Hepatocyte (in vitro differentiated cells): ENCODE measurements around the gene MNT.

Experiments
- CTCF ChIP-seq: fragments of 200-600 bp; sonication (generic); IDR thresholded peaks from 2 replicates; pipeline ENCODE4 v1.5.1; 2016; ENCODE audit warnings: antibody characterized with exemption, mild to moderate bottlenecking; ENCODE audit not compliant: poor library complexity
- EZH2 ChIP-seq: fragments of 200-600 bp; sonication (generic); IDR thresholded peaks from 2 replicates; pipeline ENCODE4 v1.6.1; 2016; ENCODE audit warnings: antibody characterized with exemption, mild to moderate bottlenecking, borderline replicate concordance
- EZH2phosphoT487 ChIP-seq: fragments of 200-600 bp; sonication (generic); IDR thresholded peaks from one replicate; pipeline ENCODE4 v1.6.1; 2018; ENCODE audit warnings: antibody characterized with exemption, mild to moderate bottlenecking, low read depth, moderate library complexity; ENCODE audit not compliant: unreplicated experiment, severe bottlenecking

GRCh38 chr17:2399572-2400473, 1.0 kb downstream of the MNT start:
- no peak for TF ChIP-seq CTCF
- TF ChIP-seq EZH2: no peak
- no peak for TF ChIP-seq EZH2phosphoT487
